ENCODE results near the gene HSP90AB1. TPM values are rescaled to one million over a fixed set of nuclear protein-coding genes. Genes with fewer than 3 reads are reported as not detected.

Gene HSP90AB1
- total and polyA plus RNA-seq, 9 of the 15 experiments (the other 6 are each of a cell fraction or from before 2014, with no cell fraction given), result 1,780 to 3,358 (median 2,262) TPM

DNA sequence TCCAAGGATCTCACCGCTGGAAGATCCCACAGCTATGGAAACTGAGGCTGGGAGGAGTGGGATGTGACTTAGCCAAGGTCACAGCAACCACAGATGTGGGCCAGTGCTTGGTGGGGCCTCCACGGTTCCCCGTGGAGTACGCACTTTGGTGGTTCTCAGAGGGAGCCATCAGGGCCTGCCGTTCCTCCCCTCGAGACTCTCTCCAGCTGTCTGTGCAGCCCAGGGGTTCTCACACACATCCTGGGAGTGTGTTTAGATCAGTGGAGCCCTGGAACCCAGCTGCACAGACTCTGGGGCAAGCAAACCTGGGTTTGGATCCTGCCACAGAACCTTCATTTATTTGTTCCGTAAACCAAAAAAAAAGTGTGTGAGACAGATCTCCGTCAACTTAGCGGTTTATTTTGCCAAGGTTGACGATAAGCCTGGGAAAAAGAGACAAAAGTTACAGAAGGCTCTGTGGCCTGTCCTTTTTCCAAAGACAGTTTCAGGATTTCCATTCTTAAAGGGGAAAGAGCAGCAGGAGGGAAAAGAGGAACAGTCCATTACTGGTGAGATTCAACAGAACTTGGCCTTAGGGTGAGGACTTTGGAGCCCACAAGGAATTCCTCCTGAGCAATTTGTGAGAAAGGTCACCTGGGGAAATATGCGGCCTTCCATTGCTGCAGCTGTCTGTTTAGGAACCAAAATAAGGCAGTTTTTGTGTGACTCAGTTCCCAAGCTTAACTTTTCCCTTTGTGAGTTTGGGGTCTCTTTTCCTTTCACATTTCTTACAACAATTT lies 43.7 kb upstream of the HSP90AB1 start:
- no peak for FAIRE-seq
- Histone ChIP-seq H2AFZ (ENCODE audit: low read depth, low read length) (peak overlapping the region; percentile 73), H3K4me3 (no peak overlapping the region), H4K20me1 (replicated peaks; ENCODE audit: control insufficient read depth, insufficient read depth, low read length) (no peaks in the 10 kb centered on the region), H3K27ac (ENCODE audit: extremely low read depth, low read depth, low read length) (peak overlapping the region; percentile 2; the same call in 1 of the 3 replicates), H3K9ac (ENCODE audit: insufficient read depth in 1 of 2, low read depth in 2 of 2, low read length in 2 of 2) (peak overlapping the region in 1 of 2 experiments; percentile 46; a peak in 2 of 4 replicates), H3K9me1 (ENCODE audit: control insufficient read depth, insufficient read depth, low read length) (no peaks in the 10 kb centered on the region), H3K4me2 (ENCODE audit: insufficient read depth, low read length) (no peak overlapping the region), H3K79me2 (ENCODE audit: control insufficient read depth, insufficient read depth, low read length) (no peaks in the 10 kb centered on the region), H3K36me3 (ENCODE audit: control insufficient read depth, insufficient read depth, low read length) (no peaks in the 10 kb centered on the region), H3K4me1 (replicated peaks in 1 of 2; ENCODE audit: control insufficient read depth in 2 of 2, insufficient read depth in 2 of 2, low read length in 2 of 2) (peaks cover 34 to 47% of the 10 kb centered on the region in 2 experiments), H3K27me3 (ENCODE audit: control insufficient read depth in 2 of 2, insufficient read depth in 2 of 2, low read length in 2 of 2) (no peaks in the 10 kb centered on the region), H3K9me3 (replicated peaks; ENCODE audit: control insufficient read depth, insufficient read depth, low read depth, low read length) (no peaks in the 10 kb centered on the region)
- intact Hi-C loops (cut with micrococcal nuclease), result no loop called here
- POLR2A ChIA-PET, result interaction anchor here (0.8 to 3.0 kb wide), 5 partner anchors 11 to 44 kb away, joined by 3 to 23 read pairs (median 11); partner anchors contain the start of gene HSP90AB1
- CTCF ChIA-PET (ENCODE audit: low intra/inter-chr PET ratio), result no interaction called here
- no TSS peak for BruUV-seq (replicated peaks)
- DNase-seq (ENCODE audit: extremely low read depth in 1 of 4, low spot score in 3 of 4), result no peak
- in situ Hi-C loops (cut with MboI), result no loop called here
- ATAC-seq, result no peak
- 78% methylated on average over 11 of the region's 11 CpGs for WGBS (ENCODE audit: insufficient coverage, low coverage, missing lambda C conversion rate)
- TF ChIP-seq, protein P1, sequence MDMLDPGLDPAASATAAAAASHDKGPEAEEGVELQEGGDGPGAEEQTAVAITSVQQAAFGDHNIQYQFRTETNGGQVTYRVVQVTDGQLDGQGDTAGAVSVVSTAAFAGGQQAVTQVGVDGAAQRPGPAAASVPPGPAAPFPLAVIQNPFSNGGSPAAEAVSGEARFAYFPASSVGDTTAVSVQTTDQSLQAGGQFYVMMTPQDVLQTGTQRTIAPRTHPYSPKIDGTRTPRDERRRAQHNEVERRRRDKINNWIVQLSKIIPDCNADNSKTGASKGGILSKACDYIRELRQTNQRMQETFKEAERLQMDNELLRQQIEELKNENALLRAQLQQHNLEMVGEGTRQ (CRISPR knock-in tag; IDR thresholded peaks at IDR 0.05), result no peak
- peak; percentile 78; the same call in 1 of the 2 replicates for TF ChIP-seq SPI1 (IDR thresholded peaks at IDR 0.05; ENCODE audit: borderline replicate concordance, low read depth, low read length)

DNA sequence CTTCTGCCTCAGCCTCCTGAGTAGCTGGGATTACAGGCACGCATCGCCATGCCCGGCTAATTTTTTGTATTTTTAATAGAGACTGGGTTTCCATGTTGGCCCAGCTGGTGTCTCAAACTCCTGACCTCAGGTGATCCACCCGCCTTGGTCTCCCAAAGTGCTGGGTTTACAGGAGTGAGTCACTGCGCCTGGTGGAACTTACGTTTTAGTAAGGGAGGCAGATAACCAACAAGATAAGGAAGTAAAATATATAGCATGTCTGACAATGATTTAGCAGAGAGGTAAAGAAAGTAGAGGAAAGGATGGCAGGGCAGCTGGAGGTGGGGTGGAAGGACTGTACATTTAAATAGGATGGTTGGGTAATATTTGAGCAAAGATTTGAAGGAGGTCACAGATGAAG lies 42.9 kb upstream of the HSP90AB1 start:
- FAIRE-seq (no peak), DNase-seq (ENCODE audit: extremely low read depth in 1 of 4, low spot score in 3 of 4) (peak in 1 of 4 experiments; percentile 58), ATAC-seq (no peak)
- POLR2A ChIA-PET, result interaction anchor here (0.8 to 1.8 kb wide), 3 partner anchors 11 to 29 kb away, joined by 3 to 10 read pairs (median 4); no protein-coding TSS in a partner anchor
- CTCF ChIA-PET (ENCODE audit: low intra/inter-chr PET ratio), result no interaction called here
- no peak overlapping the region for H3K4me2 ChIP-seq (ENCODE audit: insufficient read depth, low read length)
- no peaks in the 10 kb centered on the region for H3K79me2 ChIP-seq (ENCODE audit: control insufficient read depth, insufficient read depth, low read length)
- no peak overlapping the region for H2AFZ ChIP-seq (ENCODE audit: low read depth, low read length)
- H3K9ac ChIP-seq (ENCODE audit: insufficient read depth in 1 of 2, low read depth in 2 of 2, low read length in 2 of 2), result no peak overlapping the region
- intact Hi-C loops (cut with micrococcal nuclease), result no loop called here
- in situ Hi-C loops (cut with MboI), result no loop called here
- H3K36me3 ChIP-seq (ENCODE audit: control insufficient read depth, insufficient read depth, low read length), result no peaks in the 10 kb centered on the region
- H3K9me1 ChIP-seq (ENCODE audit: control insufficient read depth, insufficient read depth, low read length), result no peaks in the 10 kb centered on the region
- H3K27ac ChIP-seq (ENCODE audit: extremely low read depth, low read depth, low read length), result no peak overlapping the region
- no peaks in the 10 kb centered on the region for H3K9me3 ChIP-seq (replicated peaks; ENCODE audit: control insufficient read depth, insufficient read depth, low read depth, low read length)
- 15% methylated on average over 6 of the region's 6 CpGs for WGBS (ENCODE audit: insufficient coverage, low coverage, missing lambda C conversion rate)
- peaks cover 34 to 47% of the 10 kb centered on the region in 2 experiments for H3K4me1 ChIP-seq (replicated peaks in 1 of 2; ENCODE audit: control insufficient read depth in 2 of 2, insufficient read depth in 2 of 2, low read length in 2 of 2)
- H3K27me3 ChIP-seq (ENCODE audit: control insufficient read depth in 2 of 2, insufficient read depth in 2 of 2, low read length in 2 of 2), result no peaks in the 10 kb centered on the region
- BruUV-seq (replicated peaks), result no TSS peak
- no peak overlapping the region for H3K4me3 ChIP-seq
- no peaks in the 10 kb centered on the region for H4K20me1 ChIP-seq (replicated peaks; ENCODE audit: control insufficient read depth, insufficient read depth, low read length)
- TF ChIP-seq CHD4 (IDR thresholded peaks at IDR 0.05; ENCODE audit: insufficient read depth, insufficient replicate concordance, low read depth, low read length, poor library complexity, severe bottlenecking) (no peak), BMI1 (IDR thresholded peaks at IDR 0.05; ENCODE audit: low read length) (no peak), CBX3 (IDR thresholded peaks at IDR 0.05; ENCODE audit: borderline replicate concordance in 1 of 2, low read length in 2 of 2) (no peak), HDAC3 (IDR thresholded peaks at IDR 0.05; ENCODE audit: borderline replicate concordance, partially characterized antibody) (no peak), ZNF324 (CRISPR knock-in tag; IDR thresholded peaks at IDR 0.05) (no peak), ERF (CRISPR knock-in tag; IDR thresholded peaks at IDR 0.05) (no peak), CREM (IDR thresholded peaks at IDR 0.05; ENCODE audit: low read depth) (0 out of 2 replicates have a peak, but pooled peaks have one; percentile 10), PHF8 (IDR thresholded peaks at IDR 0.05; ENCODE audit: borderline replicate concordance, low read length) (no peak), ZNF764 (CRISPR knock-in tag; IDR thresholded peaks at IDR 0.05; ENCODE audit: low read depth) (no peak)
- TF ChIP-seq, protein P2, sequence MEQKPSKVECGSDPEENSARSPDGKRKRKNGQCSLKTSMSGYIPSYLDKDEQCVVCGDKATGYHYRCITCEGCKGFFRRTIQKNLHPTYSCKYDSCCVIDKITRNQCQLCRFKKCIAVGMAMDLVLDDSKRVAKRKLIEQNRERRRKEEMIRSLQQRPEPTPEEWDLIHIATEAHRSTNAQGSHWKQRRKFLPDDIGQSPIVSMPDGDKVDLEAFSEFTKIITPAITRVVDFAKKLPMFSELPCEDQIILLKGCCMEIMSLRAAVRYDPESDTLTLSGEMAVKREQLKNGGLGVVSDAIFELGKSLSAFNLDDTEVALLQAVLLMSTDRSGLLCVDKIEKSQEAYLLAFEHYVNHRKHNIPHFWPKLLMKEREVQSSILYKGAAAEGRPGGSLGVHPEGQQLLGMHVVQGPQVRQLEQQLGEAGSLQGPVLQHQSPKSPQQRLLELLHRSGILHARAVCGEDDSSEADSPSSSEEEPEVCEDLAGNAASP (IDR thresholded peaks at IDR 0.05), result peak; percentile 67; the same call in 1 of the 2 replicates

Data from K562 (cell line).